HTERT RPE-1 (cell line): Measurements from ENCODE around the gene S100A16.
"Not testable (repeated sequence)": the region's sequence is repeated elsewhere in the genome, so short reads cannot be mapped to it uniquely, and the experiment has no call there.

Experiments
- in situ Hi-C: fragments of 300-500 bp; cut with MboI; formaldehyde crosslinking; loops from 4 replicates; pipeline ENCODE4 v1.14.3; 2020; ENCODE audit warnings: low sequenced_read_pairs

Gene S100A16

DNA sequence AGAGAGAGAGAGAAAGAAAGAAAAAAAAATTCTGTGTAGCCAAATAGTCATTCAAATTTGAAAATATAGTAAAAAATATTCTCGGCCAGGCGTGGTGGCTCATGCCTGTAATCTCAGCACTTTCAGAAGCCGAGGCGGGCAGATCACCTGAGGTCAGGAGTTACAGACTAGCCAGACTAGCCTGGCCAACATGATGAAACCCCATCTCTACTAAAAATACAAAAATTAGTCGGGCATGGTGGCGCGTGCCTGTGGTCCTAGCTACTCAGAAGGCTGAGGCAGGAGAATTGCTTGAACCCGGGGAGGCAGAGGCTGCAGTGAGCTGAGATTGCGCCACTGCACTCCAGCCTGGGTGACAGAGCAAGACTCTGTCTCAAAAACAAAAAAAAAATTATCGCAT lies 24.9 kb downstream of the S100A16 start:
- in situ Hi-C loops: not testable (repeated sequence)

GRCh38 chr1:153587314-153587713 lies 25.6 kb downstream of the S100A16 start:
- in situ Hi-C loops: no loop called here

DNA sequence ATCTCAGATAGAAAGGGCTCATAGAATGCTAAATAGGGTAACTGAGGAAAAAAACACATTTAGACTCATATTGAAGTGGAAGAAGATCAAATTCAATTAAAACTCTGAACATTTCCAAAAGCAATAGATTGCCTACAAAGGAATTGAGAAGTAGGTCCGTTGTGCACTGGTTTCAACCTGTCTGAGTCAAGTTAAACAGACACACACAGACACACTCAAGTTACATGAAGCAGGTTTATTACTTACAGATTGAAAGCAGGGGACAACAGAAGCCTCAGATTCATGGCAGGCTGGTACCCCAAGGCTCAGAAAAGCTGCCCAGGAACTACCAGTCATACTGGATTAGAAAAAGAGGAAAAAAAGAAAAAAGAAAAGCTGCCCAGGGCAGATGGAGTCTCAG lies 26.6 kb downstream of the S100A16 start:
- in situ Hi-C loops: no loop called here

- in situ Hi-C loops: no loop called here
Observed at GRCh38 chr1:153585006-153585405, 27.9 kb downstream of the S100A16 start.

GRCh38 chr1:153583976-153584375 lies 29.0 kb downstream of the S100A16 start:
- in situ Hi-C loops: no loop called here

DNA sequence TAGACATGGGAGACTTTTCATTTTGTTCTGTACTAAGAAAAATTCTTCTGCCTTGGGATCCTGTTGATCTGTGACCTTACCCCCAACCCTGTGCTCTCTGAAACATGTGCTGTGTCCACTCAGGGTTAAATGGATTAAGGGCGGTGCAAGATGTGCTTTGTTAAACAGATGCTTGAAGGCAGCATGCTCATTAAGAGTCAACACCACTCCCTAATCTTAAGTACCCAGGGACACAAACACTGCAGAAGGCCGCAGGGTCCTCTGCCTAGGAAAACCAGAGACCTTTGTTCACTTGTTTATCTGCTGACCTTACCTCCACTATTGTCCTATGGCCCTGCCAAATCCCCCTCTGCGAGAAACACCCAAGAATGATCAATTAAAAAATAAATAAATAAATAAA lies 29.4 kb downstream of the S100A16 start:
- in situ Hi-C loops: not testable (repeated sequence)

DNA sequence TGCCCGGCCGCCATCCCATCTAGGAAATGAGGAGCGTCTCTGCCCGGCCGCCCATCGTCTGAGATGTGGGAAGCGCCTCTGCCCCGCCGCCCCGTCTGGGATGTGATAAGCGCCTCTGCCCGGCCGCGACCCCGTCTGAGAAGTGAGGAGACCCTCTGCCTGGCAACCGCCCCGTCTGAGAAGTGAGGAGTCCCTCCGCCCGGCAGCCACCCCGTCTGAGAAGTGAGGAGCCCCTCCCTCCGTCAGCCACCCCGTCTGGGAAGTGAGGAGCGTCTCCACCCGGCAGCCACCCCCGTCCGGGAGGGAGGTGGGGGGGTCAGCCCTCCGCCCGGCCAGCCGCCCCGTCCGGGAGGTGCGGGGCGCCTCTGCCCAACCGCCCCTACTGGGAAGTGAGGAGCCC lies 30.1 kb downstream of the S100A16 start:
- in situ Hi-C loops: not testable (repeated sequence)

- in situ Hi-C loops: no loop called here
Observed at GRCh38 chr1:153578936-153579335, 34.0 kb downstream of the S100A16 start.

DNA sequence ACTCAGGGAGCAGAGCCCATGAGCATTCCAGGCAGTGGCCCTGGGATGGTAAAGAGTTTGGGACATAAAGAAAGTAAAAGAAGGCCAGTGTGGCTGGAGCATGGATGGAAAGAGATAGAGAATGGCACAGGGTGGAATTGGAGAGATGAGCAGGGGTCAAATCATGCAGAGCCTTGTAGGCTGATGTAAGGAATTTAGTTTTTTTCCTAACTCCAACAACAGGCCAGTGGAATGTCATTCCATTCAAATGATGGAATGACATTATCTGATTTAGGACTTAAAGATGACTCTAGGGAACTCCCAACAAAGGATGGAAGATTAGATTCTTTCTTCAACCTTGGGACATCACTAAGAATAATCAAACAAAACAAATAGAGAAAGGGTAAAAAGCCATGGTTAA lies 34.4 kb downstream of the S100A16 start:
- in situ Hi-C loops: no loop called here

- in situ Hi-C loops: no loop called here
Observed at GRCh38 chr1:153577624-153578051, 35.3 kb downstream of the S100A16 start.

- in situ Hi-C loops: no loop called here
Observed at GRCh38 chr1:153577138-153577537, 35.8 kb downstream of the S100A16 start.

DNA sequence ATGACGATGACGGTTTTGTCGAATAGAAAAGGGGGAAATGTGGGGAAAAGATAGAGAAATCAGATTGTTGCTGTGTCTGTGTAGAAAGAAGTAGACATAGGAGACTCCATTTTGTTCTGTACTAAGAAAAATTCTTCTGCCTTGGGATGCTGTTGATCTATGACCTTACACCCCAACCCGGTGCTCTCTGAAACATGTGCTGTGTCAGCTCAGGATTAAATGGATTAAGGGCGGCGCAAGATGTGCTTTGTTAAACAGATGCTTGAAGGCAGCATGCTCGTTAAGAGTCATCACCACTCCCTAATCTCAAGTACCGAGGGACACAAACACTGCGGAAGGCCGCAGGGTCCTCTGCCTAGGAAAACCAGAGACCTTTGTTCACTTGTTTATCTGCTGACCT lies 37.4 kb downstream of the S100A16 start:
- in situ Hi-C loops: not testable (repeated sequence)

- in situ Hi-C loops: not testable (repeated sequence)
Observed at GRCh38 chr1:153575081-153575491, 37.9 kb downstream of the S100A16 start.

- in situ Hi-C loops: no loop called here
Observed at GRCh38 chr1:153573351-153573750, 39.6 kb downstream of the S100A16 start.

DNA sequence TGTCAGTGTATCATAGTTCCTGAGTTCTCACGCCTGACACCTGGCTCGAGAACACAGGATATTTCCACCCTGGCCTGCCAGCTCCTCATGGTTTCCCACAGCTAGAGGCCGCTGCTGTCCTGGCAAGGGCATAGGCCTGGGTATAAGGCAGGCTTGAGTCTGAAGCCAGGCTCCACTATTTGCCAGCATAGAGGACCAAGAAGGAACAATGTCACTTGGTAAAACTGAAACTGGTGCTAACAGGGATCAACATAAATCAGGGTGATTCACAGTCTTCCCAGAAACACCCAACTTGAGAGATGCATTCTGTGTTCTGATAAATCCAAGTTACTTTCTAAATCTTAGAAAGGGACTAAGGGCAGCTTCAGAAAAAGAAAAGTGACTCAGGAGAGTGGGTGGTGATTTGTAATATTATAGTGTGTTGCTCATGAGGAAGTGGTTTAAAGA lies 40.3 kb downstream of the S100A16 start:
- in situ Hi-C loops: no loop called here

- in situ Hi-C loops: no loop called here
Observed at GRCh38 chr1:153571706-153572105, 41.2 kb downstream of the S100A16 start.

- in situ Hi-C loops: no loop called here
Observed at GRCh38 chr1:153570874-153571273, 42.1 kb downstream of the S100A16 start.

- in situ Hi-C loops: no loop called here
Observed at GRCh38 chr1:153569465-153569864, 43.5 kb downstream of the S100A16 start.

DNA sequence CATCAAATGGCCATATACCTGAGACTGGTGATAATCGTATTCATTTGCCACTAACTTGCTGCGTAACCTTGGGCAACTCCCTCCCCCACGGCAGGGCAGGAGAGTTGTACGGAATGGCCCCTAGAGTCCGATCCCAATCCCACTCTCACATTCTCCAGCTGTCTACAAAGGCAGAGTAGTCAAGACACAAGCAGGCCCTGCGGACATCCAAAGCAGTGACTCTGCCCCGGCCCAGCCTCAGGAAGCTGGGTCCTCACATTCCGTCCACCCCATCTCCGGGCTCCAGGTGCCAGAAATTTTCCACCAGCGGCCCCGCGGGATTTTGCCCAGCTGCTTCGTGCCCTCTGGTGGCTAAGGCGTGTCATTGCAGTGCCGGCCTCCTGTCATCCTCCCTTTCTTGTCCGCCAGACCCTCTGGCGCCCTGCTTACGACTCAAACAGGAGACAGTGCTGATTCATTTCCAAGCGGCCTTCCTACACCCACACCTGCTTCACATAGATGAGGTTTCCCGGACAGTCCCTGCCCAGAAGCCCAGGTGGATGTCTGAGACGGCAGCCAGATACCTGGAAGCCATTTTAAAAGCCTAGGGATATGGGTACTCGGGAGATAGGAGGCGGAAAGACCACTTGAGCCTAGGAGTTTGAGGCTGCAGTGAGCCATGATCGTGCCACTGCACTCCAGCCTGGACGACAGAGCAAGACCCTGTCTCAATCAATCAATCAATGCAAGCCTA lies 44.4 kb downstream of the S100A16 start:
- in situ Hi-C loops: no loop called here

DNA sequence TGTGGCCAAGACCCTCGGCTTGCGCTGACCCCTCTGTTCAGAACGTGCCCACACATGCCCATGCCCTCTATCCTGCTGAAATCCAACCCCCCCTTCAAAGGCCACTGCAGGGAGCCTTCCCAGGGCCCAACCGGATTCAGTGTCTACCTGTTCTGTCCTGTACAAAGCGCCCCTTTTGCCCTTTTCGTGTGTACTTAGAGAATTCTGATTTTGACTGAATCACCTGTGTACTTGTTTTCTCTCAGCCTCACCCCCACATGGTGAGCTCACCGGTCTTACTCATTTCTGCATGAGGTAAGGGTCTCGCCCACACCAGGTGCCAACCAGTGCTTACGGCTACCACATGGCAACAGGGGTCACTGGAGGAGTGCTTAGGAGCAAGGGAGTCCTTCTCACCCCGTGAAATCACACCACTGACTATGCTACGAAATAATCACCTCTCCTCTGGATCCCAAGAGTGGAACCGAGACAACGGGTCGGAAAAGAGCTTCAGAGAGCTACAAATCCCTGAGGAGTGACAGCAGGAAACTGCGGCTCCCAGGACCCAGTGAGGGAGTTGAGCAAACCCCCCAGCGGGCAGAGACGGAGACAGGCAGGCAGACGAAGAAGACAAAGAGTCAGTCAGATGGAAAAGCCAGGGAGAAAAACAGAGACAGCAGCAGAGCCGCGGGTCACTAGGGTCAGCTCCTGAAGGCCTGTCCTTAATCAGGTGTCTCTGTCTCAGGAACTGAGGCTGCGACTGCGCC lies 45.1 kb downstream of the S100A16 start:
- in situ Hi-C loops: no loop called here

- in situ Hi-C loops: no loop called here
Observed at GRCh38 chr1:153566414-153567371, 46.2 kb downstream of the S100A16 start.
